ENCODE measurements around the gene LRSAM1. TPM values are rescaled to one million over a fixed set of nuclear protein-coding genes. Genes with fewer than 3 reads are reported as not detected.

Gene LRSAM1
- total RNA-seq (10 to 100 TPM; 17.9 to 54.0 (median 30.2) TPM), polyA plus RNA-seq (10 to 100 TPM in 1 of 3 donors, 1 to 10 TPM in 2; 6.9 to 17.4 (median 7.2) TPM)

DNA sequence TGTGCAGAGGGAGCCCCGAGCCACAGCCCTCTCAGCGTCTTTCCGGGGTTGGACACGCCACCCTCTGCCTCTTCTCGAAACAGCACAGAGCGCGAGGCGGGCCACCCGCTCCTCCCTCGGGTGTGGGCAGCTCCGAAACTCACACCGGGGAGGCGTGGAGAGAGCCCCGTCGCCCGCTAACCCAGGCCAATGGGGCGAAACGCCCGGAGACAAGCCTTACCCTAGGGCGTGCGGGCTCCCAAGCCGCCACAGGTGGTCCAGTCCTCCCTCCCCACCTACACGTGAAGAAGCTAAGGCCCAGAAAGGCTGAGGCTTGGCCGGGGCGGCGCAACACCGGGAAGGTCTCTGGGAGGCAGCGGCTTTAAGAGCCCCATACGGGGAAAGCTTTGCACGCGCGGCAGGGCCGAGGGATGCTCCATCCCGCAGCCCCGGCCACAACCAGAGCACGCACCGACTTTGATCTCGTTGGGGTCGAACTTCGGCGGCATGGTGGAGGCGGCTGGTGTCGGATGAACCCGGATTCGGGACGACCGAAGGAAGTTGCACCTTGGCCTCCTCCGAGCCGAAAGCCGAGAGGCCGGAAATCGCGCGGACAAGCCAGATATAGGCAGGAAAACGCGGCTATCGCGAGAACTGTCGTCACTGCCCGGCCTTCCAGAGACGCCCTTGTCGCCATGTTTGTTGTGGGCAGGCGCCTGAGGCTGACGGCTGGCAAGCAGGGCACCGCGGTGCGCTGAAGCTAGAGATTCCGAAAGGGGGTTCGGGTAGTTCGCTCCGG is at the start of gene LRSAM1, which contains the start of gene RPL12:
TSS of gene LRSAM1 (plus strand) at position 681 of the 778 bp plus-strand sequence. CDS start 3,018 bp downstream, outside the sequence.
TSS of gene RPL12 (minus strand) at position 577 of the 778 bp plus-strand sequence. CDS start at position 488, 89 bp downstream.
- Histone ChIP-seq H3K4me3 (peak within 1 kb of the TSS; percentile 73 to 87 (median 79)), H3K36me3 (peaks cover 17 to 57% (median 39%) of the 10 kb centered on the region in 4 donors), H3K4me1 (peaks cover 0 to 66% (median 58%) of the 10 kb centered on the region in 4 donors), H3K9me3 (no peaks in the 10 kb centered on the region), H3K27me3 (no peaks in the 10 kb centered on the region), H3K27ac (peak within 1 kb of the TSS; percentile 94 to 98 (median 96))
- 0 to 2% methylated on average over 71 of the region's 71 CpGs for WGBS, 2 donors
- TF ChIP-seq POLR2A (IDR thresholded peaks at IDR 0.05) (peak; percentile 100), EP300 (IDR thresholded peaks at IDR 0.05) (peak in 2 of 4 donors; percentile 22 to 57), POLR2AphosphoS5 (IDR thresholded peaks at IDR 0.05) (peak; percentile 100), CTCF (IDR thresholded peaks at IDR 0.05) (no peak)
- intact Hi-C loops (cut with DNase I), result loop anchor here (1.0 to 5.0 kb wide), 3 partner anchors 26 to 224 kb away; partner anchors contain the start of genes SLC2A8 and ZNF79
- DNase-seq, result peak; percentile 99

- no peaks in the 10 kb centered on the region for H3K9me3 ChIP-seq
- no peaks in the 10 kb centered on the region for H3K27me3 ChIP-seq
- H3K27ac ChIP-seq, result peak overlapping the region in 3 of 4 donors; percentile 13 to 59 (median 53)
- WGBS, 2 donors, result 78 to 89% methylated on average over 18 of the region's 18 CpGs
- TF ChIP-seq EP300 (IDR thresholded peaks at IDR 0.05) (no peak), POLR2AphosphoS5 (IDR thresholded peaks at IDR 0.05) (no peak), POLR2A (IDR thresholded peaks at IDR 0.05) (no peak), CTCF (IDR thresholded peaks at IDR 0.05) (no peak)
- H3K4me1 ChIP-seq, result peaks cover 0 to 63% (median 40%) of the 10 kb centered on the region in 4 donors
- no peak overlapping the region for H3K4me3 ChIP-seq
- intact Hi-C loops (cut with DNase I), result no loop called here
- peaks cover 17 to 78% (median 38%) of the 10 kb centered on the region in 4 donors for H3K36me3 ChIP-seq
- DNase-seq, result no peak
These were observed 48.8 kb upstream of the LRSAM1 start for GRCh38 chr9:127402401-127403090.

GRCh38 chr9:127403507-127404192 is 47.7 kb upstream of the LRSAM1 start:
- no peaks in the 10 kb centered on the region for H3K27me3 ChIP-seq
- TF ChIP-seq POLR2AphosphoS5 (IDR thresholded peaks at IDR 0.05) (no peak), POLR2A (IDR thresholded peaks at IDR 0.05) (no peak), EP300 (IDR thresholded peaks at IDR 0.05) (no peak), CTCF (IDR thresholded peaks at IDR 0.05) (no peak)
- H3K9me3 ChIP-seq, result no peaks in the 10 kb centered on the region
- H3K4me3 ChIP-seq, result no peak overlapping the region
- no peak for DNase-seq
- intact Hi-C loops (cut with DNase I), result no loop called here
- H3K4me1 ChIP-seq, result peaks cover 0 to 59% (median 32%) of the 10 kb centered on the region in 4 donors
- peaks cover 17 to 89% (median 38%) of the 10 kb centered on the region in 4 donors for H3K36me3 ChIP-seq
- H3K27ac ChIP-seq, result peak overlapping the region in 2 of 4 donors; percentile 53 to 59
- WGBS, 2 donors, result 90 to 91% methylated on average over 22 of the region's 22 CpGs

- Histone ChIP-seq H3K27ac (peak overlapping the region in 2 of 4 donors; percentile 3 to 28), H3K4me1 (peaks cover 0 to 49% (median 22%) of the 10 kb centered on the region in 4 donors), H3K36me3 (peaks cover 17 to 89% (median 38%) of the 10 kb centered on the region in 4 donors), H3K27me3 (no peaks in the 10 kb centered on the region), H3K4me3 (no peak overlapping the region), H3K9me3 (no peaks in the 10 kb centered on the region)
- WGBS, 2 donors, result 85 to 92% methylated on average over 23 of the region's 23 CpGs
- TF ChIP-seq EP300 (IDR thresholded peaks at IDR 0.05) (no peak), CTCF (IDR thresholded peaks at IDR 0.05) (no peak), POLR2AphosphoS5 (IDR thresholded peaks at IDR 0.05) (no peak), POLR2A (IDR thresholded peaks at IDR 0.05) (no peak)
- intact Hi-C loops (cut with DNase I), result no loop called here
- DNase-seq, result no peak
These were observed 46.7 kb upstream of the LRSAM1 start for GRCh38 chr9:127404631-127405030.
